SK-N-SH (cell line): ENCODE results near the gene C14orf180. TPM values are rescaled to one million over a fixed set of nuclear protein-coding genes. Genes with fewer than 3 reads are reported as not detected.

Experiments used
- CTCF ChIA-PET: fragments of 300-600, 350-600 bp; formaldehyde crosslinking; extraction: SDS; loops from one replicate; lab custom pipeline; 2021; lab: Yijun Ruan, JAX
- POLR2A ChIA-PET: fragments of 350-600 bp; sonication (Branson Sonifier 250); formaldehyde crosslinking; extraction: SDS; loops from one replicate; lab custom pipeline; 2020; ENCODE audit warnings: antibody characterized with exemption, inconsistent platforms; lab: Yijun Ruan, JAX
- DNase-seq: peaks from one replicate; pipeline ENCODE4 v3.0.0; 2012
- H2AFZ ChIP-seq: fragments of 200-600 bp; sonication (generic); 2 replicates; pipeline ENCODE4 v1.8.1; 2016; ENCODE audit warnings: antibody characterized with exemption, mild to moderate bottlenecking, low read depth
- H3F3A ChIP-seq: fragments of 200-600 bp; sonication (generic); replicated peaks from 2 replicates; pipeline ENCODE3; 2016; ENCODE audit warnings: antibody characterized with exemption, mild to moderate bottlenecking; ENCODE audit not compliant: insufficient read depth
- H3K27ac ChIP-seq, 2 experiments: fragments of 200-500 bp in 1 of 2; fragments of 200-600 bp in 1 of 2; sonication (Bioruptor generic) in 1 of 2; sonication (generic), shearing (Covaris generic) in 1 of 2; 2 replicates each; pipeline versions ENCODE4 v1.5.1 to v1.6.1; 2014 to 2016; ENCODE audit warnings: low read depth in 2 of 2, inconsistent platforms in 1 of 2, low read length in 1 of 2, mild to moderate bottlenecking in 1 of 2, mixed read lengths in 1 of 2
- H3K27me3 ChIP-seq: fragments of 200-600 bp; sonication (generic), shearing (Covaris generic); 2 replicates; pipeline ENCODE4 v1.6.1; 2016; ENCODE audit warnings: mixed run types; ENCODE audit not compliant: insufficient read depth
- H3K36me3 ChIP-seq, 2 experiments: fragments of 200-500 bp in 1 of 2; fragments of 200-600 bp in 1 of 2; sonication (Bioruptor generic) in 1 of 2; sonication (generic) in 1 of 2; replicated peaks in 1 of 2; 2 replicates each; pipeline versions ENCODE3 to v1.5.1; 2014 to 2016; ENCODE audit warnings: low read length in 1 of 2, mild to moderate bottlenecking in 1 of 2; ENCODE audit not compliant: insufficient read depth in 2 of 2, control insufficient read depth in 1 of 2
- H3K4me1 ChIP-seq, 2 experiments: fragments of 200-500 bp in 1 of 2; fragments of 200-600 bp in 1 of 2; sonication (Bioruptor generic) in 1 of 2; sonication (generic), shearing (Covaris generic) in 1 of 2; 2 replicates each; pipeline versions ENCODE4 v1.5.1 to v1.6.1; 2014 to 2016; ENCODE audit warnings: low read depth in 1 of 2, low read length in 1 of 2, mixed run types in 1 of 2; ENCODE audit not compliant: insufficient read depth in 2 of 2, control insufficient read depth in 1 of 2
- H3K4me2 ChIP-seq: fragments of 200-600 bp; sonication (generic), shearing (Covaris generic); 2 replicates; pipeline ENCODE4 v1.6.1; 2017; ENCODE audit warnings: mixed run types
- H3K4me3 ChIP-seq, 2 experiments: fragments of 200-500 bp in 1 of 2; fragments of 200-600 bp in 1 of 2; sonication (Bioruptor generic) in 1 of 2; sonication (generic), shearing (Covaris generic) in 1 of 2; 2 replicates each; pipeline versions ENCODE4 v1.5.1 to v1.8.1; 2014 to 2016; ENCODE audit warnings: low read depth in 2 of 2, inconsistent platforms in 1 of 2, low read length in 1 of 2, mild to moderate bottlenecking in 1 of 2, mixed read lengths in 1 of 2, moderate library complexity in 1 of 2
- H3K79me2 ChIP-seq: fragments of 200-600 bp; sonication (generic); 2 replicates; pipeline ENCODE4 v1.8.1; 2017; ENCODE audit warnings: mild to moderate bottlenecking; ENCODE audit not compliant: insufficient read depth
- H3K9ac ChIP-seq: fragments of 200-600 bp; sonication (generic); 2 replicates; pipeline ENCODE4 v1.6.1; 2017; ENCODE audit warnings: mixed run types
- H3K9me2 ChIP-seq: fragments of 200-600 bp; sonication (generic); 2 replicates; pipeline ENCODE4 v1.6.1; 2017; ENCODE audit warnings: mixed run types
- H3K9me3 ChIP-seq: fragments of 200-600 bp; sonication (generic); 2 replicates; pipeline ENCODE4 v1.6.1; 2017; ENCODE audit warnings: mixed run types, mild to moderate bottlenecking, moderate library complexity
- H4K20me1 ChIP-seq: fragments of 200-600 bp; sonication (generic); 2 replicates; pipeline ENCODE4 v1.6.1; 2017; ENCODE audit warnings: mild to moderate bottlenecking, mixed run types; ENCODE audit not compliant: insufficient read depth
- CHD2 ChIP-seq: fragments of 150-350 bp; IDR thresholded peaks from 2 replicates; pipeline ENCODE4 v1.6.1; 2018; ENCODE audit warnings: low read length; ENCODE audit not compliant: partially characterized antibody
- ELF1 ChIP-seq: IDR thresholded peaks from 2 replicates; pipeline ENCODE4 v1.4.0; 2012
- EP300 ChIP-seq, 2 experiments: IDR thresholded peaks; 2 replicates each; pipeline versions ENCODE4 v1.4.0 to v1.6.1; 2012; ENCODE audit warnings: borderline replicate concordance in 1 of 2, low read depth in 1 of 2, low read length in 1 of 2
- FOXM1 ChIP-seq: IDR thresholded peaks from 2 replicates; pipeline ENCODE4 v1.4.0; 2012; ENCODE audit warnings: low read depth, mild to moderate bottlenecking
- JUND ChIP-seq: IDR thresholded peaks from 2 replicates; pipeline ENCODE4 v1.4.0; 2012
- MEF2A ChIP-seq: IDR thresholded peaks from 2 replicates; pipeline ENCODE4 v1.4.0; 2012; ENCODE audit warnings: low read depth, borderline replicate concordance
- MXI1 ChIP-seq: IDR thresholded peaks from 2 replicates; pipeline ENCODE4 v1.6.1; 2012; ENCODE audit warnings: mild to moderate bottlenecking, low read depth, low read length, improper control_type of control experiment
- RXRA ChIP-seq: IDR thresholded peaks from 2 replicates; pipeline ENCODE4 v1.4.0; 2012; ENCODE audit warnings: low read depth, mild to moderate bottlenecking, borderline replicate concordance
- TEAD4 ChIP-seq: IDR thresholded peaks from 2 replicates; pipeline ENCODE4 v1.4.0; 2012; ENCODE audit warnings: mild to moderate bottlenecking, borderline replicate concordance; ENCODE audit not compliant: insufficient read depth
- WGBS: methylation state at CpG from one replicate; pipeline ENCODE4 v1.1.6; 2017; ENCODE audit warnings: low lambda C conversion rate; 5-methylcytosine and 5-hydroxymethylcytosine counted together
- polyA plus RNA-seq, 3 experiments: library from polyadenylated mRNA; depleted of rRNA; stranded (reverse); fragments of >200 nt; gene quantifications; 2 replicates each; pipeline ENCODE4 v1.2.3, GENCODE V29; 2012
- TF ChIP-seq, protein P1 (sequence below): IDR thresholded peaks from 2 replicates; pipeline ENCODE4 v1.6.1; 2012; ENCODE audit warnings: mild to moderate bottlenecking, low read depth, low read length, moderate library complexity
- TF ChIP-seq, protein P2 (sequence below): IDR thresholded peaks from 2 replicates; pipeline ENCODE4 v1.4.0; 2012; ENCODE audit warnings: low read depth, borderline replicate concordance
- TF ChIP-seq, protein P3 (sequence below): IDR thresholded peaks from 2 replicates; pipeline ENCODE4 v1.4.0; 2012; ENCODE audit warnings: low read depth
- TF ChIP-seq, protein P4 (sequence below): IDR thresholded peaks from 2 replicates; pipeline ENCODE4; 2012

The C14orf180 gene
- polyA plus RNA-seq, 1 of the 3 experiments (the other 2 are of a cell fraction), result not detected

DNA sequence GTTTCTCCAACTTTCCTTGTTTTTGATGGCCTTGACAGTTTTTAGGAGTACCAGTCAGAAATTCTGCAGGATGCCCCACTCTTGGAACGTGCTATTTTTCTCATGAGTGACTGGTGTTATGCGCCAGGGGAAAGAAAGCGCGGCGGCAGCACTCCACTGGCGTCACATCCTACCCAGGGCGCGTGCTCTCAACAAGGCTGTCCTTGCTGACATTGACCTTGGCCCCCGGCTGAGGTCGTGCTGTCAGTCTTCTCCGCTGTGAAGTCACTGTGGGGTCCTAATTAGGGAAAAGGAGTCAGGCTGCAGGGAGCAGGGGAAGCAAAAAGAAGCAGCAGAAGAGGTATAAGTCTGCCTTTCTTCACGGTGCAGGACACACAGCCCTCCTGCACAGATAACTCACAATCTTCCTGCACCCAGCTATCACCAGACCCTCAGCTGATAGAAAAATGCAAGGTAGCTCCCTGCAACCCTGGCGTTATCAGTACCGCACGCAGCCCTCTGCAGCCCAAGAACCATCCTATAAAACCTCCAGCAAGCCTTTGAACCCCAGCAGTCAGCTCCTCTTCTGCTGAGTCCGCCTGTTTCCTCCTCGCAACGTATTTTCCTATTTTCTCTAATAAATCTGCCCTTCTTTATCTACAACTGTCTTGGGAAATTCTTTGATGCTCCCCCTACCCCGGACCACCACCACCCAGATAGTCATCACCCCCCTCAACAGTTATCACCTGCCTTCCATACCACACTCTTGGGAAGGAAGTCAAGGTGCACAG is 48.0 kb upstream of the C14orf180 start:
- Histone ChIP-seq H3K4me3 (no peak overlapping the region), H3F3A (no peaks in the 10 kb centered on the region), H3K27me3 (no peaks in the 10 kb centered on the region), H3K79me2 (no peaks in the 10 kb centered on the region), H2AFZ (no peak overlapping the region), H3K4me2 (no peak overlapping the region), H3K4me1 (no peaks in the 10 kb centered on the region), H3K36me3 (no peaks in the 10 kb centered on the region), H3K27ac (no peak overlapping the region), H3K9ac (no peak overlapping the region), H4K20me1 (no peaks in the 10 kb centered on the region), H3K9me2 (no peaks in the 10 kb centered on the region), H3K9me3 (no peaks in the 10 kb centered on the region)
- ChIA-PET CTCF (no interaction called here), POLR2A (no interaction called here)
- WGBS, result 63% methylated on average over 18 of the region's 19 CpGs
- DNase-seq, result no peak
- TF ChIP-seq MEF2A (no peak), MXI1 (no peak), ELF1 (no peak), FOXM1 (no peak), JUND (no peak), RXRA (no peak), EP300 (IDR thresholded peaks at IDR 0.05; ENCODE audit: borderline replicate concordance in 1 of 2, low read depth in 1 of 2, low read length in 1 of 2) (no peak), CHD2 (no peak), TEAD4 (no peak)
- TF ChIP-seq, protein P1, sequence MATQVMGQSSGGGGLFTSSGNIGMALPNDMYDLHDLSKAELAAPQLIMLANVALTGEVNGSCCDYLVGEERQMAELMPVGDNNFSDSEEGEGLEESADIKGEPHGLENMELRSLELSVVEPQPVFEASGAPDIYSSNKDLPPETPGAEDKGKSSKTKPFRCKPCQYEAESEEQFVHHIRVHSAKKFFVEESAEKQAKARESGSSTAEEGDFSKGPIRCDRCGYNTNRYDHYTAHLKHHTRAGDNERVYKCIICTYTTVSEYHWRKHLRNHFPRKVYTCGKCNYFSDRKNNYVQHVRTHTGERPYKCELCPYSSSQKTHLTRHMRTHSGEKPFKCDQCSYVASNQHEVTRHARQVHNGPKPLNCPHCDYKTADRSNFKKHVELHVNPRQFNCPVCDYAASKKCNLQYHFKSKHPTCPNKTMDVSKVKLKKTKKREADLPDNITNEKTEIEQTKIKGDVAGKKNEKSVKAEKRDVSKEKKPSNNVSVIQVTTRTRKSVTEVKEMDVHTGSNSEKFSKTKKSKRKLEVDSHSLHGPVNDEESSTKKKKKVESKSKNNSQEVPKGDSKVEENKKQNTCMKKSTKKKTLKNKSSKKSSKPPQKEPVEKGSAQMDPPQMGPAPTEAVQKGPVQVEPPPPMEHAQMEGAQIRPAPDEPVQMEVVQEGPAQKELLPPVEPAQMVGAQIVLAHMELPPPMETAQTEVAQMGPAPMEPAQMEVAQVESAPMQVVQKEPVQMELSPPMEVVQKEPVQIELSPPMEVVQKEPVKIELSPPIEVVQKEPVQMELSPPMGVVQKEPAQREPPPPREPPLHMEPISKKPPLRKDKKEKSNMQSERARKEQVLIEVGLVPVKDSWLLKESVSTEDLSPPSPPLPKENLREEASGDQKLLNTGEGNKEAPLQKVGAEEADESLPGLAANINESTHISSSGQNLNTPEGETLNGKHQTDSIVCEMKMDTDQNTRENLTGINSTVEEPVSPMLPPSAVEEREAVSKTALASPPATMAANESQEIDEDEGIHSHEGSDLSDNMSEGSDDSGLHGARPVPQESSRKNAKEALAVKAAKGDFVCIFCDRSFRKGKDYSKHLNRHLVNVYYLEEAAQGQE, result no peak
- TF ChIP-seq, protein P2, sequence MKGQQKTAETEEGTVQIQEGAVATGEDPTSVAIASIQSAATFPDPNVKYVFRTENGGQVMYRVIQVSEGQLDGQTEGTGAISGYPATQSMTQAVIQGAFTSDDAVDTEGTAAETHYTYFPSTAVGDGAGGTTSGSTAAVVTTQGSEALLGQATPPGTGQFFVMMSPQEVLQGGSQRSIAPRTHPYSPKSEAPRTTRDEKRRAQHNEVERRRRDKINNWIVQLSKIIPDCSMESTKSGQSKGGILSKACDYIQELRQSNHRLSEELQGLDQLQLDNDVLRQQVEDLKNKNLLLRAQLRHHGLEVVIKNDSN, result no peak
- TF ChIP-seq, protein P3, sequence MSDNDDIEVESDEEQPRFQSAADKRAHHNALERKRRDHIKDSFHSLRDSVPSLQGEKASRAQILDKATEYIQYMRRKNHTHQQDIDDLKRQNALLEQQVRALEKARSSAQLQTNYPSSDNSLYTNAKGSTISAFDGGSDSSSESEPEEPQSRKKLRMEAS, result no peak
- TF ChIP-seq, protein P4, sequence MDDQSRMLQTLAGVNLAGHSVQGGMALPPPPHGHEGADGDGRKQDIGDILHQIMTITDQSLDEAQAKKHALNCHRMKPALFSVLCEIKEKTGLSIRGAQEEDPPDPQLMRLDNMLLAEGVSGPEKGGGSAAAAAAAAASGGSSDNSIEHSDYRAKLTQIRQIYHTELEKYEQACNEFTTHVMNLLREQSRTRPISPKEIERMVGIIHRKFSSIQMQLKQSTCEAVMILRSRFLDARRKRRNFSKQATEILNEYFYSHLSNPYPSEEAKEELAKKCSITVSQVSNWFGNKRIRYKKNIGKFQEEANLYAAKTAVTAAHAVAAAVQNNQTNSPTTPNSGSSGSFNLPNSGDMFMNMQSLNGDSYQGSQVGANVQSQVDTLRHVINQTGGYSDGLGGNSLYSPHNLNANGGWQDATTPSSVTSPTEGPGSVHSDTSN, result no peak
- TF ChIP-seq, all 33 proteins: peak for 0
